Measurements from ENCODE around the gene GNB2. TPM values are rescaled to one million over a fixed set of nuclear protein-coding genes. Genes with fewer than 3 reads are reported as not detected.

GNB2 gene
- total and polyA plus RNA-seq, 2 of the 13 experiments (the other 11 are each of a cell fraction or from before 2014, with no cell fraction given) = 48.3 to 67.1 TPM

GRCh38 chr7:100655908-100656674 is 17.4 kb upstream of the GNB2 start, which contains the start of gene ACTL6B (continued):
- peak; percentile 80; the same call in 1 of the 2 replicates for TF ChIP-seq ZNF816 (CRISPR knock-in tag; IDR thresholded peaks at IDR 0.05; ENCODE audit: borderline replicate concordance)
- TF ChIP-seq ZNF318 (CRISPR knock-in tag; IDR thresholded peaks at IDR 0.05) = no peak
- 0 out of 2 replicates have a peak, but pooled peaks have one; percentile 77 for TF ChIP-seq ZNF616 (CRISPR knock-in tag; IDR thresholded peaks at IDR 0.05; ENCODE audit: low read depth)
- TF ChIP-seq THRA (CRISPR knock-in tag; IDR thresholded peaks at IDR 0.05; ENCODE audit: borderline replicate concordance) = peak; percentile 71; the same call in 1 of the 2 replicates
- peak; percentile 81 for TF ChIP-seq ZNF138 (CRISPR knock-in tag; IDR thresholded peaks at IDR 0.05; ENCODE audit: low read depth)
- TF ChIP-seq ZFP62 (CRISPR knock-in tag; IDR thresholded peaks at IDR 0.05) = no peak
- TF ChIP-seq CBFB (CRISPR knock-in tag; IDR thresholded peaks at IDR 0.05) = 0 out of 2 replicates have a peak, but pooled peaks have one; percentile 46
- no peak for TF ChIP-seq ZNF337 (CRISPR knock-in tag; IDR thresholded peaks at IDR 0.05; ENCODE audit: borderline replicate concordance, low read depth)
- no peak for TF ChIP-seq RAD21 (CRISPR knock-in tag; IDR thresholded peaks at IDR 0.05)
- no peak for TF ChIP-seq ZNF460 (CRISPR knock-in tag; IDR thresholded peaks at IDR 0.05; ENCODE audit: borderline replicate concordance)
- no peak for TF ChIP-seq POLR2AphosphoS2 (IDR thresholded peaks at IDR 0.05; ENCODE audit: low read depth, low read length)
- no peak for TF ChIP-seq ZFAT (CRISPR knock-in tag; conservative IDR thresholded peaks at IDR 0.05)
- TF ChIP-seq ZNF275 (CRISPR knock-in tag; IDR thresholded peaks at IDR 0.05; ENCODE audit: borderline replicate concordance) = no peak
- TF ChIP-seq ZNF546 (CRISPR knock-in tag; conservative IDR thresholded peaks at IDR 0.05) = peak; percentile 86
- peak; percentile 90 for TF ChIP-seq ARNT2 (CRISPR knock-in tag; IDR thresholded peaks at IDR 0.05; ENCODE audit: low read depth)
- TF ChIP-seq MXD3 (CRISPR knock-in tag; IDR thresholded peaks at IDR 0.05) = peak; percentile 95
- TF ChIP-seq BORCS8-MEF2B (CRISPR knock-in tag; IDR thresholded peaks at IDR 0.05) = peak; percentile 93
- 0 out of 2 replicates have a peak, but pooled peaks have one; percentile 37 for TF ChIP-seq ZNF773 (CRISPR knock-in tag; IDR thresholded peaks at IDR 0.05; ENCODE audit: borderline replicate concordance)
